HG03045 (cell line): ENCODE measurements around the gene EZH1.

Experiments used
- ATAC-seq: cut with Tn5 transposase; IDR thresholded peaks from one replicate; pipeline ENCODE4 v1.9.1; 2021; ENCODE audit warnings: mild to moderate bottlenecking, moderate library complexity; ENCODE audit not compliant: unreplicated experiment

Gene EZH1

DNA sequence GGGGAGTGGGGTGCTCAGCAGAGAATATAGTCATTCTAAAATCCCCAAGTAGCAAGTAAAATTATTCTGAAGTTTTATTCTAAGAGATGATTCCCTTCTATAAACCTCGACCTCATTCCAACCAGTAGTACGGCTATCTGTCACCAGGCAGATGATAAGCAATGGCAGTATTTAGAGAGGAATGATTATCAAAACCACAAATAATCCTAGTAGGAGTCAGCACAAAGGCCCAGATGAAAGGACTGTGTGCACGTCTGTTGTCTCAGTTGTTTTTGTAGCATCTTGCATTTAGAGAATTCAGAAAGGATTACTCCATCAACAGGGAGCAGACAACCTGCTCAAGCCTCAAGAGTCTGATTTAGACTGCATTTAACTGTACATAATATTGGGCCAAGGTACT, 21.2 kb downstream of the EZH1 start:
- no peak for ATAC-seq

DNA sequence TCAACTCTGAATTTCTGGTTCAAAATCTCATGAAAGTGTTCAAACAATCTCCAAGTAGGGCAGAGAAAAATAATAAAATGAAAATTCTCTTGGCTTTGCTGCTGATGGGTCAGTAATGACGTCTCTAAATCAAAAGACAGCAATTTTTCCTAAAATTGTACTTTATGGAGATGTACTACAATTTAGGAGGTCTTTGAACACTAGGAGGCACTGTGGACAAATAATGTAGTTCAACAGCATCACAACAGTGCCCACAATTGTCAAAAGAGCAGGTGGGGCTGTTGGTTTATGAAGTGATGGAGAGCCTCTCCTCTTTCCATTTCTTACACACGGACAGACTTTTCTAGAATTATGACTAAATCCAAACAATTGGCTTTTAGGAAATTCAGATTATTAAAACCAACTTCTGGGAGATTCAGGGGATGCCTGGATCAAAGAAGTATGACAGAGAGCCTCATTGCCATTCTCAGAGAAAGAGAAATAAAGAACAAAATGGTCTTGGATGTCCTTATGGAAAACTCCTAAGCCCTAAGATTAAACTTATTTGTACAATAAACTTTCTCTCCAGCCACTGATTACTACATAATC, 23.8 kb downstream of the EZH1 start:
- ATAC-seq: no peak

DNA sequence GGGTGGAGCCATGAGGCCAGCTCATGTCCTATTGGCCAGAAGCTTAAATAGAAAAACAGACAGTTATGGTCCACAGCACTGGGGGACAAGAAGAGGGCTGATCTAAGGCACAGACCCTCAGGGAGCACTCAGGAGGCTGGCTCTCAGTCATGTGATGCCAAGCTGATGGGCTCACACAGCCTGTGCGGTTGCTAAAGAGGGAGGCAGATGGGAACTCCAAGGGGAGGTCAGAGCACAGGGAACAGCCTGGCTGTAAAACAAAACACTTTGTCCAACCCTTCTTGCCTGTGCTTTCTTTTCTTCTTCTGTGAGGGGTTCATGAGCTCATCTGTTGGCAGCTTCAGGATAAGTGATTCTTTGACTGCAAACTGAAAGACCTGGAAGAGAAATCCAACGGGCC, 35.3 kb downstream of the EZH1 start:
- no peak for ATAC-seq

DNA sequence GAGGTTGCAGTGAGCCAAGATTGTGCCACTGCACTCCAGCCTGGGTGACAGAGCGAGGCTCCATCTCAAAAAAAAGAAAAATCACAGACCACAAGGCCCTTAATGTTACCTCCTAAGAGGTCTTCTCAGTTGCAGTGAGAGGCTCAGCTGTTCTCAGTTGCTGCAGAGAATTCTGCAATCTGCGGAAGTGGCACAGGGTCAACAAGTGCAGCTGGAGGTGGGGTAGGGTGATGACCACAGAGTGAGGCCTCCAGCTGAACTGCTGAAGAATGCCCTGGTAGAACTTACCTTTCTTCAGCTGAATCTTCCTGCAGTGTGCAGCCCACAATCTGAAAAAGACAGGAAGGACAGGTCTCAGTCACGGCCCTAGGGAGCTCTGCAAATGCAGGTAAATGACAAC, 36.3 kb downstream of the EZH1 start:
- ATAC-seq: no peak

DNA sequence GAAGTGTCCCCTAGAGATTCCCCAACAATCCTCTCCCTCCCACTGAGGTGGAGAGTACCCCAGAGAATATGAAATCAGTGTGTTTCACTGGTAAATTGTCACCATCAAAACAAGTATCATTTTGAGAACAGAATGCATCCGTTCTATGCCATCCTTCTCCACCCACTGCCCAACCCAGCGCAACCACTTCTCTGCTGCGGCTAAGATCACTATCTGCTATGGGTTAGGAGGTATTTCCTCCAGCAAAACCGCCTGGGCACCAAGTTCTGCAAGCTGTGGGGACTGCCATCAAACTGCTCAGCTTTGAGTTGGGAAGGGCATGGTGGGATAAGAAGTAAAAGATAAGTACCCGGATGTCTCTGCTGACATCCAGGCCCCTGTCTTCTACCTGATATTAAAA, 38.1 kb downstream of the EZH1 start:
- no peak for ATAC-seq

DNA sequence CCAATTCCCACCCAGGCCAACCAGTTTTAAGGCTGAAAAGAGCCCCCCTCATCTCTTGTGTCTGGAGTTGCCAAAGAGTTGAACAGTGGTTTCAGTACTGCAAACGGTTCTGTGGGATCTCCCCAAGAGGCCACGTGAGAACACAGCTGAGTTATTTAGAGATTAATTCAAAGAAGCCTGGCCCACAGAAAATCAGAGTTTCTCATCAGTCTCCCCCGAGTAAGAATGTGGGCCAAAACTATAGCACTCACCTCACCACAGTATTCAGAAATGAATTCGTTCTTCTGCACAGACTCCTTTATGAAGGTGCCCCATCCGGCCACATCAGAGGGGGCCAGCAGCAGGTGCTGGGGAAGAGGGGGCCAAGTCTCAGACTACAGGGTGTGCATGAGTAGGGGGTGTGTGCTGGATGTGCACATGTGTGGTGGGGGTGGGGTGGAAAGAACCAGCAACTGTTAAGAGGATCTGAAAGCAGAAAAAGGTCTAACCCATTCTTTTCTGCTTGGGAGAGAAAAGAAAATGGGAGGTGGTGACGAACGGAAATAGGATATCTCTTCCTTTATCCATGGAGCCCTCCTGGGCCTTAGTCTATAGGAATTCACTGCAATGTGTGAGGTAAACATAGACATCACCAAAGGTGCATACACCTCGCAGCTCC, 39.9 kb downstream of the EZH1 start:
- peak; percentile 66 for ATAC-seq

DNA sequence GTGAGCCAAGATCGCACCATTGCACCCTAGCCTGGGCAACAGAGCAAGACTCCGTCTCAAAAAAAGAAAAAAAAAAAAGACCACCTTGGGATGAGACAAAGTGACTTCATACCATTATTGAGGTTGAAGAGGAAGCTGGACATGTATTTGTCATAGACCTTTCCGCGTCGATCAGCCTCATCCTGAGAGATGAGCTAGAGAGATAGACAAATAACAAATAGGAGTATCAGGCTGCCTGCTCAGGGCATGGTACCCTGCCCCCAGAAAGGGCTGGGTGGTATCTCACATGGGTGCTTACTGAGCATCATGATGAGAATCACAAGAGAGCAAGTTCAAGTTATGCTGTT, 40.4 kb downstream of the EZH1 start:
- no peak for ATAC-seq

DNA sequence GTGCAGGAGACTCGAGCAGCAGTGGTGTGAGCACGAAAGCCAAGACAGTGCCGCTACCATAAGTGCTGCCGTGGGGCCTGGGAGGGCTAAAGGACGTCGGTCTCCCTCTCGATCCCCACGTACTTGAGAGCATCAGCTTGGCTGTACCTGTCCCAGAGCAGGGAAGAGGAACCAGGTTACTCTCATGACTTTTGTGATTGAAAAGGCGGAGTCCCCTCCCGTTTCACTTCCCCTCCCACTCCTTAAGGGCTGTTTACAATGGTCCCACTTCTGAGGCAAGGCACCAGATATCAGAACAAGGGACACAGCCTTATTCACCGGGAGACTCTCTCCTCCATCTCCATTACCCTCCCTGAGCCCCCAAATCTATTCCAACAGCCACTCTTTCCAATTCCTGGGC, 42.4 kb downstream of the EZH1 start:
- ATAC-seq: no peak

DNA sequence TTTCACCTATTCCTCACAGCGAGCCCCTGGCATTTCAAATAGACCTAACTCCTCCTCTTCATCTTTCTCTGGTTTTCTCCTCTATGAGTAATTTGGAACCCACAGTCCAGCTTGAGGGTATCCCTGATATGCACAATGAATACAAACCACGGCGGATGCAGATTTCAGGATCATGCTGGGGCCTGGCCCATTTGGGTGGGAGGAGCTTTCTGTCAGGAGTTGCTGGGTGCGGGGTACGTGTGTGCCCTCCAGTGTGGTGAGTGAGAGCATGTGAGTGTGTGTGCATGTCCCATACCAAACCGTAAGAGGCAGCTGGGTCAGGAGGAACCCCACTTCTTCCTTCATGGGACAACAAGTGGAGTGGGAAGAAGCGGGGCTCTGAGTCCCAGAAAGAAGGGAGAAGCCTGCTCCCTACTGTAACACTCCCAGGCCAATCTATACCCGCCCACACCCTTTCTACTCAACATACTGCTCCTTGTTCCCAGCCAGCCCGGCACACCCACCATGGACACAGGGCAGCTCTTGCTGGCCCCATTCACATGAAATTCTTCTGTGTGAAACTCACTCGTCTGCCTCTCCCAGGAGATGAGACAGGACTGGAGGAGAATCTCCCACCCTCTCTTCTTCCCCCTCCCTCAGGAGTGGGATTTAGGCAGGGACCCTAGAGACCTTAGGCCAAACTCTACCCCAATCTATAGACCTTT, 44.1 kb downstream of the EZH1 start:
- no peak for ATAC-seq

DNA sequence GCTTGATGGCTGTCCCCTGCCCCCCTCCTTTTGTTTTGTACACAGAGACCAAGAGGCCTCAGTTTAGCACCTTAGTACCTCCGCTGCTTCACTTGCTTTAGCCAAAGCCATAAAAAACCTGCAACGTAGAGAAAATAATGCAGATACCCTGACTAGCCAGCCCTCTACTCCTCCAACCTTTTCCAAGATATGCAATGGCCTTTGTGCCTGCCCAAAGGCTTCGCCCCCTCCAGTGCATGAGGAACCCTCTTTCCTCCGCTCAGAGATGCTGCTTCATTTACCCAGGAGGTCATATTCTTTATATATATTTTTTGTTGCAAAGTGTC, 45.5 kb downstream of the EZH1 start:
- ATAC-seq: no peak

DNA sequence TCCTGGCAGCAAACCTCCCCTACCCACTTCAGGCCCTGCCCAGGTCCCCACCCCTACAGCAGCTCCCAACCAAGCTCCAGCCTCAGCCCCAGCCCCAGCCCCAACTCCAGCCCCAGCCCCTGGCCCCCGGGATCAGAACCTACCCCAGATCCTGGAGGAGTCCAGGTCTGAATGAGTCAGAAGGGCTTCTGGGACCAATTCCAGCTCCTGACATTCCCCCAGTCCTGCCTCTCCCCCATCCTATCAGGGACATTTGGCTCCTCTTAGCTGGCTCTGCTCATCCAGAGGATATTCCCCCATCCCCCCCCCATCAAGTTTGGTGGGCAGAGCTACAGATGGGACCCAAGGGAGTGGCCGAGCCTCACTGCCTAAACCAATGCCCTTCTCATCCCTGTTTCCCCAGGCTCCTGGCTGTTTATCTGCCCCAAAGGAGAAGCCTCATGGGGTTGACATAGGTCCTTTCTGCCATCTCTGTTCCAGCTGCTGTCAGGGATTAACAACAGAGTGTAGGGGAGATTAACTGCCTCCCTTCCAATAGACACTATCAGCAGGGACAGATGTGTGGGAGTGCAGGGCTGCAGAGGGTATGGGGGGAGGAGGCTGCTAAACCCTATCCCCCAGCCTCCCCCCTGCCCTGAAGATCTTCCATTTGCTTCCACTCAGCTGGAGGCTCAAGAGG, 46.0 kb downstream of the EZH1 start:
- no peak for ATAC-seq

DNA sequence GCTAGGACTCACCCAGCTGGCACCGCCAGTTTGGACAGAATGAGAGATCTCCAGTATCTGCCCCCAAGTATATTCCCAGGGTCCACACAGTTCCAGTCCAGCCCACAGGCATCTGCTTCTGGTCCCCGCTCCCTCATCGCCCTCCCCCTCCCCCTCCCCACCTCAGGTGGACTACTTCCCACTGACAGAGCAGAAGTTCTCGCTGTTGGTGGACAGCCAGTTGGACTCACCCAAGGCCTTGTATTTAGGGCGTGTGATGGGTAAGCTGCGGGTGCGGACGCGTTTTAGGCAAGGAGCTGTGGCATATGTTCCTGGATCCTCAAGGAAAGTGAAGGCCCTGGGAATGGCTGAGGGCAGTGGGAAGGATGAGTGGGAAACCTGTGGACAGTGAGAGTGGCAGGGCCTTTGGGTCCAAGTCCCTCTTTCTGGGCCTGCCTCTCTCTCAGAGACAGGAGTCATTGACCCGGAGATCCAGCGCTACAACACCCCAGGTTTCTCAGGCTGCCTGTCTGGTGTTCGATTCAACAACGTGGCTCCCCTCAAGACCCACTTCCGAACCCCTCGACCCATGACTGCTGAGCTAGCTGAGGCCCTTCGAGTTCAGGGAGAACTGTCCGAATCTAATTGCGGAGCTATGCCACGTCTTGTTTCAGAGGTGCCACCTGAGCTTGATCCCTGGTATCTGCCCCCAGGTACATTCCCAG, 47.6 kb downstream of the EZH1 start:
- ATAC-seq: no peak

DNA sequence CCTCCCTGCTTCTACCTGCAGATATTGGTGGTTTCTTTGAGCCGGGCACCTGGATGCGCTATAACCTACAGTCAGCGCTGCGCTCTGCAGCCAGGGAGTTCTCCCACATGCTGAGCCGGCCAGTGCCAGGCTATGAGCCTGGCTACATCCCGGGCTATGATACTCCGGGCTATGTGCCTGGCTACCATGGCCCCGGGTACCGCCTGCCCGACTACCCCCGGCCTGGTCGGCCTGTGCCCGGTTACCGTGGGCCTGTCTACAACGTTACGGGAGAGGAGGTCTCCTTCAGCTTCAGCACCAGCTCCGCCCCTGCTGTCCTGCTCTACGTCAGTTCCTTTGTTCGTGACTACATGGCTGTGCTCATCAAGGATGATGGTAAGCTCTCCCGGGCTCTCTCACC, 49.3 kb downstream of the EZH1 start:
- no peak for ATAC-seq

DNA sequence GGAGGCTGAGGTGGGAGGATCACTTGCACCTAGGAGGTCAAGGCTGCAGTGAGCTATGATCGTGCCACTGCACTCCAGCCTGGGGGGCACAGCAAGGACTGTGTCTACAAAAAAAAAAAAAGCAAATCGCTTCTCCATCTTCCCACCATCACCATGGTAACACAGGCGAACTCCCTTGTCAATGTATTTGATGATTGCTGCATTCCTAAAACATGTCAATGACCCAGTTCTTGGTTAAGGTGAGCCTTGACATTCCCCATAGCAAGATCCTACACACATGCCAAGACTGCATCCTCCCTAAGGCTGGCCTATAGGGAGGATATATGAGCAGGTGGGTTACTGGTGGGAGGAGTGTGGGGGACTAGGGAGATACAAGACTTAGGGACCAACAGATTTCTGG, 50.3 kb downstream of the EZH1 start:
- ATAC-seq: no peak

DNA sequence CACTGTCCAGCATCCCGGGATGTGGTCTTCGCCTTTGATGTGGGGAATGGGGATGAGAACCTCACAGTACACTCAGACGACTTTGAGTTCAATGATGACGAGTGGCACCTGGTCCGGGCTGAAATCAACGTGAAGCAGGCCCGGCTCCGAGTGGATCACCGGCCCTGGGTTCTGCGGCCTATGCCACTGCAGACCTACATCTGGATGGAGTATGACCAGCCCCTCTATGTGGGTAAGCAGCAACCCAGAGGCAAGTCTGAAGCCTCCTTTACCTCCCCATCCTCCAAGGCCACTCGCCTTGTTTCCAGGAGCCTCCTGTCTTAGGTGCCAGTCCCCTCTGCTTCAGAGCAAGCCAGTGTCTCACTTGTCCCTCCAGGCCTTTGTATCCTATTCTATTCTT, 52.4 kb downstream of the EZH1 start:
- no peak for ATAC-seq

DNA sequence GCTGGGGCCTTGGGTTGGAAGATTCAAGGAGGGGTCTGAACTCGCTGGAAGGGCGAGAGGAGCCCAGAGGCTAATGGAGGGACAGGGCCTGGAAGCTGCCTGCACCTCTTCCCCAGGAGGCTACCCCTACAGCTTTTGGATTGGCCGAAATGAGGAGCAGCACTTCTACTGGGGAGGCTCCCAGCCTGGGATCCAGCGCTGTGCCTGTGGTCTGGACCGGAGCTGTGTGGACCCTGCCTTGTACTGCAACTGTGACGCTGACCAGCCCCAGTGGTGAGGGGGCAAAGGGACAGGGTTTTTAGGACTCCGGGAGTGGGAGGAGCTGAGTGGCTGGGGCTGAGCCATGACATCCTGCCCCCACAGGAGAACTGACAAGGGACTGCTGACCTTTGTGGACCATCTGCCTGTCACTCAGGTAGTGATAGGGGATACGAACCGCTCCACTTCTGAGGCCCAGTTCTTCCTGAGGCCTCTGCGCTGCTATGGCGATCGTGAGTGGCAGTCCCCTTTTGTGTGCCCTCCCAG, 53.8 kb downstream of the EZH1 start:
- no peak for ATAC-seq

DNA sequence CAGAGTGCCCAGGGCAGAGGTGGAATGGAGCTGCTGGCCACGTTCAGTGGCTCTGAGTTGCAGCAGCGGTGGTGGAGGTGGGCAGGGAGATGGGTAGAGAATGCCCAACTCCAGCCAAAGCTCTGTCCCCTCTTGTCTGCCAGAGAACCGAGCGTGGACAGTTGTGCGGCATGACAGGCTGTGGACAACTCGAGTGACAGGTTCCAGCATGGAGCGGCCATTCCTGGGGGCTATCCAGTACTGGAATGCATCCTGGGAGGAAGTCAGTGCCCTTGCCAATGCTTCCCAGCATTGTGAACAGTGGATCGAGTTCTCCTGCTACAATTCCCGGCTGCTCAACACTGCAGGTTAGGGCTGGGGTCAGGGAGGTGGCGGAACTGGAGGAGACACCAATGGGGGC, 54.2 kb downstream of the EZH1 start:
- no peak for ATAC-seq

DNA sequence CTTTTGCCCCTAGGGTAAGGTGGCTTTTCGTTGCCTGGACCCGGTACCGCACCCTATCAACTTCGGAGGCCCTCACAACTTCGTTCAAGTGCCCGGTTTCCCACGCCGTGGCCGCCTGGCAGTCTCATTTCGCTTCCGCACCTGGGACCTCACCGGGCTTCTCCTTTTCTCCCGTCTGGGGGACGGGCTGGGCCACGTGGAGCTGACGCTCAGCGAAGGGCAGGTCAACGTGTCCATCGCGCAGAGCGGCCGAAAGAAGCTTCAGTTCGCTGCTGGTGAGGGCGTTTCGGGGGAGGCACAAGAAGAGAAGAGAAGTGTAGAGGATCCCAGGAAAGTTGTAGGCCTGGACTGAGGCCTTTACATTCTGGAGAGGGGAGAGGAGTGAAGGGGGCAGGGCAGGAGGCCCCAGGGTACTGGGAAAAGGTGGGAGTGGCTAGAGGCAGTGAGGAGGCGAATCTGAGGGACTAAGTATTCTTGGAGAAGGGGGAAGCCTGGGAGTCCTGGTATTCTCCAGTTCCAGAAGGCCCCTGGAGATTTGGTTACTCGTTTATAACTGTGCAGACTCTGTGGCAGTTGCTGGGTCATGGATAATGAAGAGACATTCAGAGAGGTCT, 57.0 kb downstream of the EZH1 start:
- ATAC-seq: no peak

DNA sequence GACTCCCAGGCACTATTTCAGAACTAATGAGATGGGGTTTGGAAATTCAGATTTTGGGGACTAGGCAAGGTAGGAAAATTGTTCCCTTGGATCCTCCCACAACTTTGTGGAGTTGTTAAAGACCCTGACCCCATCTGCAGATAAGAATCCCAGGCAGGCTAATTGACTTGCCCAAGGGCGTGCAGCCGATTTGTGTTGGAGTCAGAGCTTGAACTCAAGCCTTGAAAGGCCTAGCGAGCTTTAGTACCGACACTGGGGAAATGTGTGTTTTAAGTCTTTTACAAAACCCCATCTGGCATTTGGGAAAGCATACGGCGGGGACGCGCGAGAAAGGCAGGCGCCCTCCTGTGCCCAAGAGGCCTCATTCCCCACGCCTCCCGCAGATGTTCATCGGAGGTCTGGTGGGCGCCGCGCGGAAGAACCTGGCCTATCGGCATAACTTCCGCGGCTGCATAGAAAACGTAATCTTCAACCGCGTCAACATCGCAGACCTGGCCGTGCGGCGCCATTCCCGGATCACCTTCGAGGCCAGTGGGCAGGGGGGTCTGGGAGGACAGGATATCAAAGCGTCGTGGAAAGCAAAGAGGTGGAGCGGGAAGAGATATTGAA, 58.2 kb downstream of the EZH1 start:
- no peak for ATAC-seq

DNA sequence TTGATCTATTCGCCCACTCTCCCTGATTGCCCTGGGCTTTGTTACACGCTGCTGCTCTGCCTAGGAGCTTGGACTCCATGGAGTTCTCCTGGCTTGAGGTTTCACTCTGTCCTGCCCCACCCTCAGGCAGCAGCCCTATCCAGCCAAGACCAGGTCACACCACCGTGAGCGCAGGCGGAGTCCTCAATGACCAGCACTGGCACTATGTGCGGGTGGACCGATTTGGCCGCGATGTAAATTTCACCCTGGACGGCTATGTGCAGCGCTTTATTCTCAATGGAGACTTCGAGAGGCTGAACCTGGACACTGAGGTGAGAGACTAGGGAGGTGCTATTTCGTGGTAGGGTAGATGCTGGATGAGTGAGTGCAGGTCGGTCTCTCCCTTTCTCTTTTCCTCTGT, 59.0 kb downstream of the EZH1 start:
- no peak for ATAC-seq
